Astrocyte of the cerebellum (primary cell): Measurements from ENCODE around the gene KHK.
A peak's percentile ranks its signal among the peaks of the same experiment; 100 is the strongest.
"Not testable (repeated sequence)": the region's sequence is repeated elsewhere in the genome, so short reads cannot be mapped to it uniquely, and the experiment has no call there.

ENCODE experiments used
- DNase-seq: peaks from one replicate; pipeline ENCODE4 v3.0.0-alpha.2; 2011; ENCODE audit warnings: low read depth
- H3K4me3 ChIP-seq: 2 replicates; pipeline ENCODE4 v1.5.1; 2011; ENCODE audit warnings: mild to moderate bottlenecking, low read depth, low read length, moderate library complexity
- in situ Hi-C: cut with HindIII; loops from 2 replicates; pipeline ENCODE4 v1.10.0; 2017; ENCODE audit warnings: low sequenced_read_pairs
- TF ChIP-seq, protein P1 (sequence below): IDR thresholded peaks from 2 replicates; pipeline ENCODE4 v1.5.1; 2012; ENCODE audit warnings: low read length, low read depth, moderate library complexity, mild to moderate bottlenecking; ENCODE audit errors: missing control alignments

KHK gene

GRCh38 chr2:27105981-27106380 lies 19.4 kb downstream of the KHK start:
- no peak for DNase-seq
- TF ChIP-seq, protein P1, sequence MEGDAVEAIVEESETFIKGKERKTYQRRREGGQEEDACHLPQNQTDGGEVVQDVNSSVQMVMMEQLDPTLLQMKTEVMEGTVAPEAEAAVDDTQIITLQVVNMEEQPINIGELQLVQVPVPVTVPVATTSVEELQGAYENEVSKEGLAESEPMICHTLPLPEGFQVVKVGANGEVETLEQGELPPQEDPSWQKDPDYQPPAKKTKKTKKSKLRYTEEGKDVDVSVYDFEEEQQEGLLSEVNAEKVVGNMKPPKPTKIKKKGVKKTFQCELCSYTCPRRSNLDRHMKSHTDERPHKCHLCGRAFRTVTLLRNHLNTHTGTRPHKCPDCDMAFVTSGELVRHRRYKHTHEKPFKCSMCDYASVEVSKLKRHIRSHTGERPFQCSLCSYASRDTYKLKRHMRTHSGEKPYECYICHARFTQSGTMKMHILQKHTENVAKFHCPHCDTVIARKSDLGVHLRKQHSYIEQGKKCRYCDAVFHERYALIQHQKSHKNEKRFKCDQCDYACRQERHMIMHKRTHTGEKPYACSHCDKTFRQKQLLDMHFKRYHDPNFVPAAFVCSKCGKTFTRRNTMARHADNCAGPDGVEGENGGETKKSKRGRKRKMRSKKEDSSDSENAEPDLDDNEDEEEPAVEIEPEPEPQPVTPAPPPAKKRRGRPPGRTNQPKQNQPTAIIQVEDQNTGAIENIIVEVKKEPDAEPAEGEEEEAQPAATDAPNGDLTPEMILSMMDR: no peak
- no peak overlapping the region for H3K4me3 ChIP-seq
- in situ Hi-C loops: no loop called here

DNA sequence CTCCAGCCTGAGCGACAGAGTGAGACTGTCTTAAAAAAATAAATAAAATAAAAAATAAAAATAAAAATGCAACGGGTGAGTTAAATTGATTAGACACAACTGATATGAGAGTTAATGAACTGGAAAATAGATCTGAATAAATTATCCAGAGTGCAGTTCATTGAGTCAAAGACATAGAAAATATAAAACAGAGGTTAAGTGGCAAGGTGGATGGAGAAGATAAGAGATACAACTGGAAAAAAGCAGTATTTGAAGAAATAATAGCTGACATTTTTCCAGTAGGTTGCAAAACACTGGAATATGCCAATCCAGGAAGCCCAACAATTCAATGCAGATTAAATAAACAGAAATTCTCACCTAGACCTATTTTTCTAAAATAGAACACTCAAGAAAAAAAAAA lies 21.6 kb downstream of the KHK start:
- in situ Hi-C loops: no loop called here
- TF ChIP-seq, protein P1: no peak
- DNase-seq: no peak
- H3K4me3 ChIP-seq: no peak overlapping the region

GRCh38 chr2:27109083-27109482 lies 22.5 kb downstream of the KHK start:
- TF ChIP-seq, protein P1: no peak
- no peak overlapping the region for H3K4me3 ChIP-seq
- in situ Hi-C loops: no loop called here
- no peak for DNase-seq

- not testable (repeated sequence) for DNase-seq, H3K4me3 ChIP-seq
- in situ Hi-C loops: loop anchor here (5.0 to 10.0 kb wide), 2 partner anchors 84 to 137 kb away; no protein-coding TSS in a partner anchor
Observed at GRCh38 chr2:27110603-27111352, 24.2 kb downstream of the KHK start.

- not testable (repeated sequence) for H3K4me3 ChIP-seq, DNase-seq
- in situ Hi-C loops: loop anchor here (5.0 to 10.0 kb wide), 2 partner anchors 83 to 136 kb away; no protein-coding TSS in a partner anchor
Observed at GRCh38 chr2:27111392-27112078, 25.0 kb downstream of the KHK start.

DNA sequence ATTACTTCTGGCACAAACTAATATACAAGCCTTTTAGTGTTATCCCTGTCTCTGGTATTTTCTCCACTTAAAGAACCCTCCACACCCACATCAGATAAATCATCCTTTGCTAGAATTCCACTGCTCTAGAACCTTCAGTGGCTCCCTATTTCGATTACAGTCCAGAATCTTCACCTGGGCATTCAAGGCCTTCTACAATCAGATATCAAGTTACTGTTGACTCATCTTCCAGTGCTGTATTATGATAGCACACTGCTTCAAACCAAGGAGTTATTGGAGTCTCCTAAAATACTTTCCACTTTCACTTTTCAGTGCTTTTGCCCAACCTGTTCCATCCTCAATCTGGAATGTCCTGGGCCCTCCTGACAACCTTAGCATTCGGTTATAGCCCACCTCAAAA lies 28.9 kb downstream of the KHK start:
- in situ Hi-C loops: loop anchor here (10.0 kb wide), 1 partner anchor 79 kb away; no protein-coding TSS in a partner anchor
- no peak for DNase-seq
- H3K4me3 ChIP-seq: no peak overlapping the region
- TF ChIP-seq, protein P1: no peak

GRCh38 chr2:27117995-27118524 lies 31.5 kb downstream of the KHK start:
- no peak for DNase-seq
- TF ChIP-seq, protein P1: no peak
- H3K4me3 ChIP-seq: peak overlapping the region; percentile 33
- in situ Hi-C loops: loop anchor here (10.0 kb wide), 1 partner anchor 77 kb away; no protein-coding TSS in a partner anchor
